Rectal smooth muscle tissue (tissue), 1 donor: Measurements from ENCODE around the gene PHF13.
"Not testable (repeated sequence)": the region's sequence is repeated elsewhere in the genome, so short reads cannot be mapped to it uniquely, and the experiment has no call there.

ENCODE experiments used
- H3K27ac ChIP-seq: one replicate; pipeline ENCODE4 v1.7.0; 2013; ENCODE audit warnings: low read depth, low read length, inconsistent platforms
- H3K27me3 ChIP-seq: one replicate; pipeline ENCODE4 v1.7.0; 2013; ENCODE audit warnings: low read length; ENCODE audit not compliant: control insufficient read depth, insufficient read depth
- H3K36me3 ChIP-seq: one replicate; pipeline ENCODE4 v1.7.0; 2013; ENCODE audit warnings: low read length; ENCODE audit not compliant: control insufficient read depth, insufficient read depth
- H3K4me1 ChIP-seq: one replicate; pipeline ENCODE4 v1.7.0; 2013; ENCODE audit warnings: low read length; ENCODE audit not compliant: control insufficient read depth, insufficient read depth
- H3K4me3 ChIP-seq: one replicate; pipeline ENCODE4 v1.7.0; 2013; ENCODE audit warnings: low read length
- H3K9ac ChIP-seq: one replicate; pipeline ENCODE4 v1.7.0; 2013; ENCODE audit warnings: low read length

The PHF13 gene

DNA sequence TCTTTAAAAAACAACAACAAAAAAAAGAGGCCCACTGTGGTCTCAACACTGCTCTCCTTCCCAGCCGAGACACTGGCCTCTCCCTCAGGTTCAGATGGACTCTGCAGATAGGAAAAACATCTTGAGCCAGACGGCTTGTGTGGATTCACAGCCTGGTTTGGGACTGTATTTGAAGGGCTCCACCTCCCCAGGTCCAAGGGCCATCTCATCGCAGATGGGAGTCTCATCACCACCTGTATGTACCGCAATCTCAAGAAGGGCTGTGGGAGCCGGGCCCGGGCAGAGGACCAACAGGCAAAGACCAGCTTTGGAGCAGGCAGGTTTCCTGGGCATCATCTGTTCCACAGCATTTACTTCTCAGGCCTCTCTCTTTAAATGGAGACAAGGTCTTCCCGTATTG, 23.5 kb upstream of the PHF13 start:
- peaks cover 41% of the 10 kb centered on the region for H3K36me3 ChIP-seq
- H3K4me1 ChIP-seq: peaks cover 9% of the 10 kb centered on the region
- no peak overlapping the region for H3K9ac ChIP-seq
- H3K27me3 ChIP-seq: no peaks in the 10 kb centered on the region
- no peak overlapping the region for H3K4me3 ChIP-seq
- H3K27ac ChIP-seq: no peak overlapping the region

DNA sequence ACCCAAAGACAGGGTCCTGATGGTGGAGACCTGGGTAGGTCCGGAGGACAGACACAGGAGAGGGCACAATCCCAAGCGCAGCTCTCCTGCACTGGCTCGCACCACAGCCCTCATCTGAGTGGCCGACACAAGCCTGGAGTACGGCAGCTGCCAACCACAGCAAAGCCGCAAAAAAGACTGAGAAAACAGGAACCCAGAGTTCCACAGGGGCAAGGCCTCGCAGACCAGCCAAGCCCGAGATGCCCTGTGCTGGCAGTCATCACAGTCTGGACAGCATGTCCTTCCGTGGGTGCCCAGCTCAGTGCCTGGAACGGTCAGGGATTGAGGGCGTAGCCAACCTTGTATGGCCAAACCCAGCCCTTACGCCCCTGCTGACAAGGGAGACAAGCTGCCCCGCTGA, 22.3 kb upstream of the PHF13 start:
- Histone ChIP-seq H3K36me3 (peaks cover 52% of the 10 kb centered on the region), H3K27ac (no peak overlapping the region), H3K4me3 (no peak overlapping the region), H3K4me1 (peaks cover 11% of the 10 kb centered on the region), H3K27me3 (no peaks in the 10 kb centered on the region), H3K9ac (no peak overlapping the region)

DNA sequence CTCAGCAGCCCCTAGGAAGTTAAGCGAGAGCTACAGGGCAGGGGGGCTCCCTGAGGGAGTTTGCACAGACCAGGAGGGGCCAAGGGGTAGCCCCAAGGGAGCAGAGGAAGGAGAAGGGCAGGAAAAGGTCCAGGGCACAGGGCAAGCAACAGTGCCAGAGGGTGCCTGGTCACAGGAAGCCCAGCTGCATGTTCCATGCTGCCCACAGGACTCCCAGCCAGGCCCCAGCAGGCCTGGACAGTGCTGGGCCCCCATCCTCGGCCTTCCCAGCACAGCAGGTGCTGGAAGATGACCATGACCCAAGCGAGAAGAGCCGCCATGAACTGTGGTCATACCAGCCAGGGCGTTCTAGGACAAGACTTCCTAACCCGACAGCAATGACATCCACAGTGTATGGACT, 21.9 kb upstream of the PHF13 start:
- no peak overlapping the region for H3K4me3 ChIP-seq
- no peak overlapping the region for H3K27ac ChIP-seq
- no peak overlapping the region for H3K9ac ChIP-seq
- H3K4me1 ChIP-seq: peaks cover 15% of the 10 kb centered on the region
- peaks cover 53% of the 10 kb centered on the region for H3K36me3 ChIP-seq
- no peaks in the 10 kb centered on the region for H3K27me3 ChIP-seq

DNA sequence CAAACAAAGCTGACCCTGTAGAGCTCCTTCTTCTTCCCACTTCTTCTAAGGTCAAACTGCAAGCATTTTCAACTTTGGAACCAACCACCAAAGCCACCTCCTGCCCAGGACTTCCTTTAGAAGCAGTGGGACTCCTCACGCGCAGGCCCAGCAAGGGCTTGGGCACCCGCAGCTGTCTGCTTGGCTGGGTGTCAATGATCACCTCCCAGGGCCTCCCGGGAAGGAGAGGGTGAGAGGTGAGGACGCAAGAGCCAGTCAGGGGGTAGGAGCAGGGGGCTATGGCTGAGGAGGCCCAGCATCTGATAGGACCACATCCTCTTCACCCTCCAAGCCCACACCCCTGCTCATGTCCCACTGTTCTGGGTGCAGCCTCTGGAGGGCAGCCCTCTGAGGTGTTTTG, 21.1 kb upstream of the PHF13 start:
- H3K36me3 ChIP-seq: peaks cover 51% of the 10 kb centered on the region
- H3K4me1 ChIP-seq: peaks cover 17% of the 10 kb centered on the region
- no peaks in the 10 kb centered on the region for H3K27me3 ChIP-seq
- H3K4me3 ChIP-seq: no peak overlapping the region
- H3K27ac ChIP-seq: no peak overlapping the region
- no peak overlapping the region for H3K9ac ChIP-seq

DNA sequence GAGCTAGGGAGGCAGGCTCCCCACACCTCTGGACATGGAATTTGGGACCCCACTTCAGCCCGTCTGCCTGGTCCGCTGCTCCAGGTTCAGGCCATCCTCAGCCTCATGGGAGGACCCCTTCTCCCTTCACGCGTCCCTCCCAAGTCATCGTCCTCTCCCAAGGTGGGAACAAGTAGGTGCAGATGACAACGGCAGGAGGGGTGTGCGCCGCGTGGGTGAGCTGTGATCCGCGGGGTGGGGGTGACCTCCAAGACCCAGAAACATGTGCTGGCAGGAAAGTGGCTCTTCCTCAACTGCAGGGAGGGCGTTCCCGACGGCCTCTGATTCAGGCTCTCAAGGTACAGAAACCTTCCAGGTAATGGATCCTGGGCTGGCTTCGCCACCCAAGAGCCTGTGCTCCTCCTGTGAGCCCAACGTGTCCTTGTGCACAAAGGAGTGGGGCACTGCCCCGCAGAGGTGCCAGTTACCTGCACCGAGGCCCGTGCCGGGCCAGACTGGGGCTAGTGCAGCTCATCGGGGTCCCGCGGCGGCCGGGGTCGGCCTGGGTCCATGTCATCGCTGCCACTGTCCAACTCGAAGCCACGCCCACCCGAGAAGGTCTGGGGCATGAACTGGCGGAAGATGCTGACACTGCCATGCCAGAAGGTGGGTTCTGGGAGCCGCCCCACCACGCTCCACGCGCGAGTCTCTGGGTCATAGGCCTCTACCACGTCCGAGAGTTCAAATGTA, 20.5 kb upstream of the PHF13 start:
- peaks cover 51% of the 10 kb centered on the region for H3K36me3 ChIP-seq
- no peak overlapping the region for H3K27ac ChIP-seq
- H3K4me1 ChIP-seq: peaks cover 18% of the 10 kb centered on the region
- H3K9ac ChIP-seq: no peak overlapping the region
- H3K27me3 ChIP-seq: no peaks in the 10 kb centered on the region
- H3K4me3 ChIP-seq: no peak overlapping the region

DNA sequence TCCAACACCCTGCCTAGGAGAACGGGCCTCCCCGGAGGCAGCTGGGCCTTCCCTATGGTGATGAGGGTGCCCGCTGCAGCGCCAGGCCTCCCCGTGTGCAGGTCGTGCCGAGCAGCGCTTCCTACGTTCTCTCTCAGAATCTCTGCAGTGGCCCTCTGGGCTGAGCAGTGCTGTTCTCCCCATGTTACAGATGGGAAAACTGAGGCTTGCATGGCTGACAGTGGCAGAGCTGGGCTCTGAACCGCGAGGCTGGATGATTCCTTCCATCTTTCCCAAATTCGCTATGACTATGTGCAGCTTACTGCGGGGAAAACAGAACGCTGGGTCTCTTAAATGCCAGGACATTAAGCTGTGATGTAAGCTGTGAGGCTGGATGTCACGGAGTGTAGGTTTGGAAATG, 19.7 kb upstream of the PHF13 start:
- Histone ChIP-seq H3K9ac (no peak overlapping the region), H3K36me3 (peaks cover 47% of the 10 kb centered on the region), H3K27me3 (no peaks in the 10 kb centered on the region), H3K4me1 (peaks cover 18% of the 10 kb centered on the region), H3K4me3 (no peak overlapping the region), H3K27ac (no peak overlapping the region)

DNA sequence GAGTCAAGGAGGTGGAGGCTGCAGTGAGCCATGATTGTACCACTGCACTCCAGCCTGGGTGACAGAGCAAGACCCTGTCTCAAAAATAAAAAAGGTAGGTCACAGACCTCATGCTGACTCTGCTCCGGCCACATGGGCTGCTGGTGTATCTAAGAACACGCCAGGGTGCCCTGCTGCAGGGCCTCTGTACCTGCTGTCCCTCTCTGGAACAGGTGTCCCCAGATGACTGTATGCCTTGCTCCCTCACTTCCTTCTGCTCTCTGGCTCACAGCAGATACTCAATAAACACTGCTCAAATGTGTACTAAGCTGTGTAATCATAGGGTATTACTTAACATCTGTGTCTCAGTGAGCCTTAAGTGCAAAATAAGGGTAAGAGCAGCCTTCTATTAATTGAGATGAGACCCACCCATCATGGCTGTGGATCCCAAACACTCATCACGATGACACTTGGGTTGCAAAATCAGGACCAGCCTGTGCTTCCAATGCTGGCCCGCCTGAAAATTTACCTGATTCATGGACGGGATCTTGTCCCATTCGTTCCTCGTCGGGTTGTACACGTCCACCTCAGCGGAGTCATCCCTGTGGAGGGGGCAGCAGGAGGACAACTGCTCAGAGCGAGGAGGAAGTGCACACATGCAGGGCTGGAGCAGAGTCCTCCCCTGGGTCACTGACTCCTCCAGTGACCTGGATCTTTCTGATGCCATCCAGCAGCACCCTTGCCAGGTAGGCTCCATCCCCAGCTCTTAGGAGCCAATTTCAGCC, 18.4 kb upstream of the PHF13 start:
- Histone ChIP-seq H3K36me3 (peaks cover 49% of the 10 kb centered on the region), H3K4me1 (peaks cover 28% of the 10 kb centered on the region), H3K27me3 (no peaks in the 10 kb centered on the region), H3K27ac (no peak overlapping the region), H3K9ac (no peak overlapping the region), H3K4me3 (no peak overlapping the region)

DNA sequence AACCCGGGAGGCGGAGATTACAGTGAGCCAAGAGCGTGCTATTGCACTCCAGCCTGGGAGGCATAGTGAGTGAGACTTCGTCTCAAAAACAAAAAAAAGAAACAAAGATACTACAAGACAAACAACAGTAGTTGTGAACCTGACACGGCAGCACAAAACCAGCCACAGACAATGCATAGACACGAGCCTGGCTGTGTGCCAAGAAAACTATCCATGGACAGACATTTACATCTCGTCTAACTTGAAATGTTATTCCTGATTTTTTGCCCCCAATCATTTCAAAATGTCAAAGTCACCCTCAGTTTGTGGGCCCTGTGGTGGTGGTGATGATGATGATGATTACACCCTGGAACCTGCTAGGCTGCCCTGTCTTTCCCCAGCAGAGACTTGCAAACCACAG, 17.2 kb upstream of the PHF13 start:
- Histone ChIP-seq H3K36me3 (peaks cover 49% of the 10 kb centered on the region), H3K9ac (no peak overlapping the region), H3K27me3 (no peaks in the 10 kb centered on the region), H3K4me1 (peaks cover 28% of the 10 kb centered on the region), H3K4me3 (no peak overlapping the region), H3K27ac (no peak overlapping the region)

DNA sequence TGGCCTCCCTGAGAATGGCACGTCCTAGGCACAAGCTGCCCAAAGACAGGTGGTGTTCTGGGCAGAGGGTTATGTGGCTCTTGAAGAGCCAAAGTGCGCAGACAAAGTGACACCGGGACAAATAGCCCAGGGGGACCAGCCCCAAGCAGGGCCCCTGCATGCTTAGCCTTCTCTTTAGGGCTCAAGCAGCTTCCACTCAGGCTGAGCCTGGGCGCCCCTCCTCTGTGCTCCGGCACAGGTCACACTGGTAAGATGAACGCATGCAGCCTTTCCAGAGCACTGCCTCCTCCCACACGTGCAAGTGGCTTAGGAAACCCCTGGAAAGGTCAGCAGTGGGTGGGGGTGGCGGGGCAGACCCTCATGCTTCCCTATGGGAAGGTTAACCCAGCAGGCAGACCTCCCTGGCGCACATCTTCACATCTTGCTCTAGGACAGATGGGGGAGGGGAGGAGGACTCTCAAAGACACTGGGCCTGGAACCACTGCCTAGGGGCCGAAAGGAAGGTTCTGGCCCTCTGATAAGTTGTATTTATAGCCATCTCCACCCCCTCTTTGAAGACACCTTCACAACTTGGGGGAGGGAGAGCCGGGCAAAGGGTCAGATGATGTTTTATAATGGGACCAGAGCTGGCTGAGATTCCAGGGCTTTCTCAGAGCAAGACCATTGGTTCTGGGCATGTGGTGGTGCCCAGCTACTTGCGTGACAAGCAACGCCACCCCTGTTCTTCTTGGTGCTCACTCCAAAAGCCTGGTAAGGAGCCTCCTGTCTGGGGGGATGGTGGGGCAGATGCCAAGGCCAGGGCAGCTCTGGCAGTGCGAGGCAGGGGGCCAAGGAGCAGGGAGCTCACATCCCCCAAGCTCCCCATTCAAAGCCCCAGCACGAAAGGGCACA, 16.4 kb upstream of the PHF13 start:
- Histone ChIP-seq H3K4me3 (no peak overlapping the region), H3K9ac (no peak overlapping the region), H3K4me1 (peaks cover 28% of the 10 kb centered on the region)

DNA sequence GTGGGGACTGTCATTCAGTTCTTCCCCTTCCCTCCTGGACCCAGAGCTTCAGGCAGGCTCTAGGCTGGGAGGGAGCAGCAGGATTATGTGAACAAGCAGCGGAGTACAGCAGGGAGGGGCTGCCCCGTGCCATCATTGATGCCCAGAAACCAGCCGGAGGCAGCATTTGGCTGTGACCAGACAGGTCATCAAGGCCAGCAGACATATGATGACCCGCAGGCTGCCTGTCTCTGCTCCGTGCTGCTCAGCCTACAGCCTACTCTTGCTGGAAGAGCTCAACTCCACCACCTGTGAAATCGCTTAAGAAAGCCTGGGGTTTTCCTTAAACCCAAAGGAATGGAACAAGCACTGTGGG, 15.8 kb upstream of the PHF13 start:
- Histone ChIP-seq H3K36me3 (peaks cover 43% of the 10 kb centered on the region), H3K27me3 (no peaks in the 10 kb centered on the region), H3K27ac (no peak overlapping the region), H3K4me1 (peaks cover 28% of the 10 kb centered on the region), H3K9ac (no peak overlapping the region), H3K4me3 (no peak overlapping the region)

More for the DNA sequence above, 16.4 kb upstream of the PHF13 start:
- H3K27me3 ChIP-seq: no peaks in the 10 kb centered on the region
- no peak overlapping the region for H3K27ac ChIP-seq
- peaks cover 48% of the 10 kb centered on the region for H3K36me3 ChIP-seq

DNA sequence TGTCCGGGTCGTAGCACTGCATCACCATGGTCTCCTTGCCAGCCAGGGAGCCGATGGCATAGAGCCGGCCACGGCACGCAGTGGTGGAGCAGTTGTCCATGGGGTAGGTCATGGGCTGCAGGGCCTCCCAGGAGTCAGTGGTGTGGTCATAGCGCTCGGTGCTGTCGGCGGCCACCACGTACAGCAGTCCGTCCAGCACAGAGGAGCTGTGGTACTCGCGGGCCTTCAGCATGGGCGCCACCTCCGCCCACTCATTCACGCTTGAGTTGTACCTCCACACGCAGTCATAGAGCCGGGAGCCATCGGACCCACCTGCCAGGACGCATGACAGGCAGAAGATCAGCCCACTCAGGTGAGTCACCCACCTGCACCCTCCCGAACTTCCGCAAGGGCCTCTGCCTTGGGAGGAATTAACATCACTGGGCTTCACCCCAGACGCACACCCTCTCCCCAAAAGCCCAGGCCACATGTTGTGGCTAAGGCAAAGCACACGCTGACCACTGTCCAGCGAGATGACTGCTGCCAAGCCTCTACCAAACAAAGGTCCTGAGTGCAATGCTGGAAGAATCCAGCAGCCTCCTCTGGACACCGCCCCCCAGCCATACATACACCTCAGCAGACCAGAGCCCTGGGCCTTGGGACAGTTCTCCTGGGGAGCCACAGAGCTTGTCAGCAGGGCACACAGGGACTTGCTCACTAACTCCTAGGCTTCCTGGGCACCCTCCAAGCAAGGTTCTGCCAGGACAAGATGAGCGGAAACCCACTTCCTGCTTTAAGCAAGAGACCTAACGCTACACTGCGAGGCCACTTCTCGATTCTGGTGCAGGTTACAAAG, 14.2 kb upstream of the PHF13 start:
- Histone ChIP-seq H3K27ac (no peak overlapping the region), H3K9ac (no peak overlapping the region), H3K27me3 (no peaks in the 10 kb centered on the region), H3K4me3 (peak overlapping the region; percentile 70), H3K36me3 (peaks cover 28% of the 10 kb centered on the region), H3K4me1 (peaks cover 38% of the 10 kb centered on the region)

DNA sequence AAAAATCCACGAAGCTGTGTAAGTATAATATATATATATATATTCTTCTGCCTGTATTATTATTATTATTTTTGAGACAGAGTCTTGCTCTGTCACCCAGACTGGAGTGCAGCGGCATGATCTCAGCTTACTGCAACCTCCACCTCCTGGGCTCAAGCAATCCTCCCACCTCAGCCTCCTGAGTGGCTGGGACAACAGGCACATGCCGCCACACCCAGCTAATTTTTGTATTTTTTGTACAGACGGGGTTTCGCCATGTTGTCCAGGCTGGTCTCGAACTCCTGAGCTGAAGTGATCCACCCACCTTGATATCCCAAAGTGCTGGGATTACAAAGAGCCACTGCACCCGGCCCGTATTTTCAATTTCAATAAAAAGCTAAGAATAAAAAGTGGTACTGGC, 13.5 kb upstream of the PHF13 start:
- not testable (repeated sequence) for H3K27me3 ChIP-seq, H3K9ac ChIP-seq
- Histone ChIP-seq H3K36me3 (peaks cover 28% of the 10 kb centered on the region), H3K4me1 (peaks cover 44% of the 10 kb centered on the region), H3K4me3 (peak overlapping the region; percentile 88), H3K27ac (peak overlapping the region; percentile 100)
